PC-9 (cell line): ENCODE measurements around the gene CFAP77. TPM values are rescaled to one million over a fixed set of nuclear protein-coding genes. Genes with fewer than 3 reads are reported as not detected.

ENCODE experiments used
- BruUV-seq: library from RNA; stranded (reverse); fragments of 400-500 nt; replicated peaks from 2 replicates; lab custom pipeline; 2021; lab: Mats Ljungman, UMichigan
- CTCF ChIA-PET: fragments of 300-600 bp; sonication (Branson Sonifier 250); formaldehyde crosslinking; loops from one replicate; lab custom pipeline; 2022; ENCODE audit warnings: antibody characterized with exemption; lab: Charles Lee
- POLR2A ChIA-PET: fragments of 300-600 bp; sonication (Branson Sonifier 250); formaldehyde crosslinking; loops from one replicate; lab custom pipeline; 2022; ENCODE audit warnings: antibody characterized with exemption; ENCODE audit not compliant: unreplicated experiment; lab: Charles Lee
- DNase-seq, 2 experiments: peaks; one replicate each; pipeline versions ENCODE4 v3.0.0 to v3.0.0-alpha.2; 2015 to 2022; ENCODE audit warnings: mixed read lengths in 1 of 2
- H2AFZ ChIP-seq: fragments of 200-600 bp; sonication (generic); 2 replicates; pipeline ENCODE4 v1.8.1; 2017; ENCODE audit warnings: antibody characterized with exemption
- H3F3A ChIP-seq: fragments of 200-600 bp; sonication (generic); 2 replicates; pipeline ENCODE4 v1.8.1; 2017; ENCODE audit warnings: antibody characterized with exemption, mild to moderate bottlenecking, low read depth; ENCODE audit not compliant: insufficient read depth
- H3K27ac ChIP-seq: fragments of 200-600 bp; sonication (generic); 2 replicates; pipeline ENCODE4 v1.6.1; 2016; ENCODE audit warnings: mixed run types
- H3K27me3 ChIP-seq: fragments of 200-600 bp; sonication (generic); 2 replicates; pipeline ENCODE4 v1.6.1; 2016; ENCODE audit warnings: low read depth, mixed run types; ENCODE audit not compliant: insufficient read depth
- H3K36me3 ChIP-seq: fragments of 200-600 bp; sonication (generic); 2 replicates; pipeline ENCODE4 v1.6.1; 2016; ENCODE audit warnings: low read depth, mixed run types
- H3K4me1 ChIP-seq: fragments of 200-600 bp; sonication (generic); replicated peaks from 2 replicates; pipeline ENCODE4 v1.6.1; 2016; ENCODE audit warnings: mixed run types; ENCODE audit not compliant: insufficient read depth
- H3K4me2 ChIP-seq: fragments of 200-600 bp; sonication (generic); 2 replicates; pipeline ENCODE4 v1.6.1; 2017; ENCODE audit warnings: mixed run types
- H3K4me3 ChIP-seq: fragments of 200-600 bp; sonication (generic); 2 replicates; pipeline ENCODE4 v1.6.1; 2016; ENCODE audit warnings: mixed run types
- H3K79me2 ChIP-seq: fragments of 200-600 bp; sonication (generic); 2 replicates; pipeline ENCODE4 v1.6.1; 2017; ENCODE audit warnings: low read depth, mixed run types
- H3K9me2 ChIP-seq: fragments of 200-600 bp; sonication (generic); 2 replicates; pipeline ENCODE4 v1.8.1; 2017; ENCODE audit warnings: mild to moderate bottlenecking; ENCODE audit not compliant: insufficient read depth
- H3K9me3 ChIP-seq: fragments of 200-600 bp; sonication (generic); 2 replicates; pipeline ENCODE4 v1.8.1; 2016; ENCODE audit warnings: low read depth; ENCODE audit not compliant: insufficient read depth
- H4K20me1 ChIP-seq: fragments of 200-600 bp; sonication (generic); 2 replicates; pipeline ENCODE4 v1.8.1; 2017; ENCODE audit not compliant: insufficient read depth
- EZH2 ChIP-seq: fragments of 200-600 bp; sonication (generic); IDR thresholded peaks from 2 replicates; pipeline ENCODE4 v1.8.0; 2017; ENCODE audit warnings: antibody characterized with exemption, low read depth
- intact Hi-C: fragments of 100-400 bp; cut with micrococcal nuclease; formaldehyde crosslinking; loops from one replicate; pipeline ENCODE4 v1.10.0; 2022; ENCODE audit not compliant: unreplicated experiment
- total RNA-seq: library from RNA; stranded (reverse); gene quantifications from 2 replicates; pipeline ENCODE4 v1.2.3, GENCODE V29; 2021
- TF ChIP-seq, protein P1 (sequence below): fragments of 200-600 bp; sonication (generic); conservative IDR thresholded peaks from 2 replicates; pipeline ENCODE4 v1.6.1; 2017; ENCODE audit warnings: mixed run types, antibody characterized with exemption, mild to moderate bottlenecking, moderate library complexity

CFAP77 gene
- total RNA-seq, 1 experiment from 2014 or later: not detected

DNA sequence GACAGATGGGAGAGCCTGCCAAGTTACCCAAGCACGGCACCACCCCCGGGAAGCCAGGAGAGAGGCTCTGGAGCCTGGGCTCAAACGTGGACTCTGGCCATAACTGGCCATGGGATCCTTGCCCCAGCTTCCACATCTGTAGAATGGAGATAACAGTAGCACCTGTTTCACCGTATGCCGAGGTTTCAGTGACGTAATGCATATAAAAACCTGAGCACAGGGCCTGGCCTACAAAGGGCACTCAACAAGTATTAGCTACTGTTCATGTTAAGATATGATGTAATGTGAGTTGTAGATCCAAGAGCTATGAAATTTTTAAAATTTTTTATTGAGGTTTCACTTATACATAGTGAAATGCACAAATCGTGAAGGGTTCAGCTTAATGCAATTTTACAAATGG is 90.2 kb downstream of the CFAP77 start:
- Histone ChIP-seq H2AFZ (no peak overlapping the region), H3K4me3 (no peak overlapping the region), H3K9me3 (no peaks in the 10 kb centered on the region), H3K36me3 (no peaks in the 10 kb centered on the region), H3K27me3 (peaks cover 98% of the 10 kb centered on the region), H3F3A (no peaks in the 10 kb centered on the region), H3K27ac (no peak overlapping the region), H3K4me1 (no peaks in the 10 kb centered on the region), H3K4me2 (no peak overlapping the region), H3K9me2 (no peaks in the 10 kb centered on the region), H3K79me2 (no peaks in the 10 kb centered on the region), H4K20me1 (no peaks in the 10 kb centered on the region)
- TF ChIP-seq EZH2: no peak
- TF ChIP-seq, protein P1, sequence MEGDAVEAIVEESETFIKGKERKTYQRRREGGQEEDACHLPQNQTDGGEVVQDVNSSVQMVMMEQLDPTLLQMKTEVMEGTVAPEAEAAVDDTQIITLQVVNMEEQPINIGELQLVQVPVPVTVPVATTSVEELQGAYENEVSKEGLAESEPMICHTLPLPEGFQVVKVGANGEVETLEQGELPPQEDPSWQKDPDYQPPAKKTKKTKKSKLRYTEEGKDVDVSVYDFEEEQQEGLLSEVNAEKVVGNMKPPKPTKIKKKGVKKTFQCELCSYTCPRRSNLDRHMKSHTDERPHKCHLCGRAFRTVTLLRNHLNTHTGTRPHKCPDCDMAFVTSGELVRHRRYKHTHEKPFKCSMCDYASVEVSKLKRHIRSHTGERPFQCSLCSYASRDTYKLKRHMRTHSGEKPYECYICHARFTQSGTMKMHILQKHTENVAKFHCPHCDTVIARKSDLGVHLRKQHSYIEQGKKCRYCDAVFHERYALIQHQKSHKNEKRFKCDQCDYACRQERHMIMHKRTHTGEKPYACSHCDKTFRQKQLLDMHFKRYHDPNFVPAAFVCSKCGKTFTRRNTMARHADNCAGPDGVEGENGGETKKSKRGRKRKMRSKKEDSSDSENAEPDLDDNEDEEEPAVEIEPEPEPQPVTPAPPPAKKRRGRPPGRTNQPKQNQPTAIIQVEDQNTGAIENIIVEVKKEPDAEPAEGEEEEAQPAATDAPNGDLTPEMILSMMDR: no peak
- BruUV-seq: no TSS peak
- DNase-seq: no peak
- intact Hi-C loops: no loop called here
- POLR2A ChIA-PET: no interaction called here
- CTCF ChIA-PET: no interaction called here

DNA sequence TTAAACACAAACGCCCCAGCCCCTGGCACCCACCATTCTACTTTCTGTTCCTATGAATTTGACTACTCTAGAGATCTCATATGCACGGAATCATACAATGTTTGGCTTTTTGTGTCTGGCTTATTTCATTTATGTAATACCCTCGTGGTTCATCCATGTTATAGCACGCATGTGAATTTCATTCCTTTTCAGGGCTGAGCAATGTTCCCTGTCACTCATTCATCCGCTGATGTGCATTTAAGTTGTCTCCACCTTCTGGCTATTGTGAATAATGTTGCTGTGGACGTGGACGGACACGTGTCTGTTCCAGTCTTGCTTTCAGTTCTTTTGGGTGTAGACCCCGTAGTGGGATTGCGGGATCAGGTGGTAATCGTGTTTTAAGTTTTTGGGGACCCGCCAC is 92.5 kb downstream of the CFAP77 start:
- no peaks in the 10 kb centered on the region for H3F3A ChIP-seq
- H3K27ac ChIP-seq: no peak overlapping the region
- no peak overlapping the region for H3K4me3 ChIP-seq
- ChIA-PET CTCF (no interaction called here), POLR2A (no interaction called here)
- H3K36me3 ChIP-seq: no peaks in the 10 kb centered on the region
- H3K9me3 ChIP-seq: no peaks in the 10 kb centered on the region
- BruUV-seq: no TSS peak
- no peaks in the 10 kb centered on the region for H3K4me1 ChIP-seq
- no peak for DNase-seq
- no peaks in the 10 kb centered on the region for H4K20me1 ChIP-seq
- H3K4me2 ChIP-seq: no peak overlapping the region
- no peak for TF ChIP-seq EZH2
- TF ChIP-seq, protein P1: no peak
- no peak overlapping the region for H2AFZ ChIP-seq
- intact Hi-C loops: no loop called here
- no peaks in the 10 kb centered on the region for H3K79me2 ChIP-seq
- no peaks in the 10 kb centered on the region for H3K9me2 ChIP-seq
- H3K27me3 ChIP-seq: peaks cover 96% of the 10 kb centered on the region

DNA sequence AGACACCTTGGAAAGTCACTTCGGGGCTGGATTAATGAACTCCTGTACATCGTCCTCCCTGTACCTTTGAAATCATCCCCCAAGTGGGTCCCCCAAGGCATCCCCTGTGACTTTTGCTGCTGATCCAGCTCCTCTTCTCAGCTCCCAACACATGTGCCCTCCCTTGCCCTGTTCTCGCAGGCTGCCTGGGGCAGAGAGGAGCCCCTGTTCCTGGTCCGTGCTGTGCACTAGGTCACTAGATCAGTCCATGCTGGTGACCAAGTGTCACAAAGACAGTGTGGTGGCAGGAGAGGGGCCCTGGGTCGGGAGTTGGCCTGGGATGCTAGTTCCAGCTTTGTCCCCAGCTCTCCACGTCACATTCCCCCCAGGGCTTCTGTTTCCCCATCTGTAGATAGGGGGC is 93.1 kb downstream of the CFAP77 start:
- Histone ChIP-seq H3F3A (no peaks in the 10 kb centered on the region), H3K4me3 (no peak overlapping the region), H3K27me3 (peaks cover 90% of the 10 kb centered on the region), H4K20me1 (no peaks in the 10 kb centered on the region), H3K9me3 (no peaks in the 10 kb centered on the region), H3K36me3 (no peaks in the 10 kb centered on the region), H3K4me1 (no peaks in the 10 kb centered on the region), H3K9me2 (no peaks in the 10 kb centered on the region), H2AFZ (no peak overlapping the region), H3K79me2 (no peaks in the 10 kb centered on the region), H3K27ac (no peak overlapping the region), H3K4me2 (no peak overlapping the region)
- POLR2A ChIA-PET: no interaction called here
- BruUV-seq: no TSS peak
- CTCF ChIA-PET: no interaction called here
- intact Hi-C loops: no loop called here
- DNase-seq: no peak
- no peak for TF ChIP-seq EZH2
- TF ChIP-seq, protein P1: no peak
